ENCODE results near the gene UPK3A.
A peak's percentile ranks its signal among the peaks of the same experiment; 100 is the strongest.

The UPK3A gene

GRCh38 chr22:45336971-45337431 is 52.3 kb downstream of the UPK3A start:
- no peaks in the 10 kb centered on the region for H4K20me1 ChIP-seq
- TF ChIP-seq Cebpa-rat (IDR thresholded peaks at IDR 0.05) = no peak
- H3K9ac ChIP-seq = peak overlapping the region; percentile 51; the same call in 1 of the 2 replicates
- no peak overlapping the region for H3K4me3 ChIP-seq
- peaks cover 91% of the 10 kb centered on the region for H3K36me3 ChIP-seq
- H3K27ac ChIP-seq = peak overlapping the region; percentile 58
- H3K9me3 ChIP-seq = no peaks in the 10 kb centered on the region
- H3K4me2 ChIP-seq = peak overlapping the region; percentile 56
- H3K4me1 ChIP-seq = peaks cover 40% of the 10 kb centered on the region
- no peaks in the 10 kb centered on the region for H3K27me3 ChIP-seq

DNA sequence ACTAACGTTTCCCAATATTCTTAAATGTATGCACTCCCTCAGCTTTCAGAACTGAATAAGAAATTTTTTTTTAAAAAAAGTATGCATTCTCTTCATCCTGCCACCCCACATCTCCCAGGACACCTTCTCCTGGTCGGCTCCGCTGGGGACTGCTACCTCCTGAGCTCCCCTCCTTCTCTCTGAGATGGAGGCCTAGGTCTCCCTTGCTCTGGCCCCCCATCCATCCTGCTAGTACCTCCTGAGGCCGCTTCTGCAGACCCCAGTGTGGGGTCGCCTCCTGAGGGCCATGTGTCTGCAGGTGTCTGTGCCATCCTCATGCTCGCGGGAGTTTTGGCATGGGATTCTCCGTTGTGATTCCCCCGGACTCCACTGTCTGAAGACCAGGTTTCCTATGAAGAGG is 52.8 kb downstream of the UPK3A start:
- no peak for TF ChIP-seq Cebpa-rat (IDR thresholded peaks at IDR 0.05)
- peak overlapping the region; percentile 16; the same call in 1 of the 2 replicates for H3K9ac ChIP-seq
- H3K4me3 ChIP-seq = no peak overlapping the region
- no peaks in the 10 kb centered on the region for H3K9me3 ChIP-seq
- H3K4me1 ChIP-seq = peaks cover 40% of the 10 kb centered on the region
- H3K36me3 ChIP-seq = peaks cover 91% of the 10 kb centered on the region
- peak overlapping the region; percentile 56 for H3K4me2 ChIP-seq
- no peaks in the 10 kb centered on the region for H4K20me1 ChIP-seq
- H3K27me3 ChIP-seq = no peaks in the 10 kb centered on the region
- H3K27ac ChIP-seq = peak overlapping the region; percentile 58

GRCh38 chr22:45338795-45339194 is 54.0 kb downstream of the UPK3A start:
- no peaks in the 10 kb centered on the region for H3K9me3 ChIP-seq
- no peak overlapping the region for H3K9ac ChIP-seq
- H3K4me1 ChIP-seq = peaks cover 40% of the 10 kb centered on the region
- H3K27me3 ChIP-seq = no peaks in the 10 kb centered on the region
- H4K20me1 ChIP-seq = no peaks in the 10 kb centered on the region
- no peak for TF ChIP-seq Cebpa-rat (IDR thresholded peaks at IDR 0.05)
- peaks cover 93% of the 10 kb centered on the region for H3K36me3 ChIP-seq
- H3K4me2 ChIP-seq = 0 out of 2 replicates have a peak overlapping the region, but pooled peaks have one; percentile 56
- H3K27ac ChIP-seq = no peak overlapping the region
- H3K4me3 ChIP-seq = no peak overlapping the region

GRCh38 chr22:45340323-45340722 is 55.6 kb downstream of the UPK3A start:
- peak; percentile 71; the same call in 1 of the 2 replicates for TF ChIP-seq Cebpa-rat (IDR thresholded peaks at IDR 0.05)

GRCh38 chr22:45341498-45341897 is 56.7 kb downstream of the UPK3A start:
- H3K4me2 ChIP-seq = no peak overlapping the region

More at GRCh38 chr22:45340323-45340722, 55.6 kb downstream of the UPK3A start:
- H4K20me1 ChIP-seq = no peaks in the 10 kb centered on the region
- no peak overlapping the region for H3K27ac ChIP-seq
- H3K4me2 ChIP-seq = no peak overlapping the region
- no peaks in the 10 kb centered on the region for H3K9me3 ChIP-seq
- no peaks in the 10 kb centered on the region for H3K27me3 ChIP-seq
- peaks cover 79% of the 10 kb centered on the region for H3K36me3 ChIP-seq
- no peak overlapping the region for H3K4me3 ChIP-seq
- no peak overlapping the region for H3K9ac ChIP-seq
- peaks cover 40% of the 10 kb centered on the region for H3K4me1 ChIP-seq

DNA sequence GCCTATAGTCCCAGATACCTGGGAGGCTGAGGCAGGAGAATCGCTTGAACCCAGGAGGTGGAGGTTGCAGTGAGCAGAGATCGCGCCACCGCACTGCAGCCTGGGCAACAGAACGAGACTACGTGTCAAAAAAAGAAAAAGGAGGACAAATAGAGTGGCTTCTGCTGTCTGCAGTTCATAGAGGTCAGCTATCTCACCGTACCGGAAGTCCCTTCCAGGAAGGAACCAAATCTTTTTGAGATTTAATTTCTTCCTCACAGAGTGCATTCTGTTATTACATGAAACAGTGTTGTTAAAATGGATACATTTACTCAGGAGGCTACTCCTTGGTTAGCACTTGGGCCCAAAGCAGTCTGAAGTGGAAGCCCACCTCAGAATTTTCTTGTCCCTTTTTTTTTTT is 58.4 kb downstream of the UPK3A start:
- Histone ChIP-seq H3K9ac (no peak overlapping the region), H3K4me1 (peaks cover 15% of the 10 kb centered on the region), H3K27me3 (no peaks in the 10 kb centered on the region), H3K9me3 (no peaks in the 10 kb centered on the region), H3K4me3 (no peak overlapping the region), H3K4me2 (no peak overlapping the region), H4K20me1 (no peaks in the 10 kb centered on the region), H3K36me3 (peaks cover 82% of the 10 kb centered on the region), H3K27ac (no peak overlapping the region)
- TF ChIP-seq Cebpa-rat (IDR thresholded peaks at IDR 0.05) = no peak

More at GRCh38 chr22:45341498-45341897, 56.7 kb downstream of the UPK3A start:
- Histone ChIP-seq H3K4me3 (no peak overlapping the region), H4K20me1 (no peaks in the 10 kb centered on the region), H3K27ac (no peak overlapping the region), H3K36me3 (peaks cover 78% of the 10 kb centered on the region), H3K4me1 (peaks cover 32% of the 10 kb centered on the region), H3K27me3 (no peaks in the 10 kb centered on the region), H3K9ac (no peak overlapping the region), H3K9me3 (no peaks in the 10 kb centered on the region)
- no peak for TF ChIP-seq Cebpa-rat (IDR thresholded peaks at IDR 0.05)

DNA sequence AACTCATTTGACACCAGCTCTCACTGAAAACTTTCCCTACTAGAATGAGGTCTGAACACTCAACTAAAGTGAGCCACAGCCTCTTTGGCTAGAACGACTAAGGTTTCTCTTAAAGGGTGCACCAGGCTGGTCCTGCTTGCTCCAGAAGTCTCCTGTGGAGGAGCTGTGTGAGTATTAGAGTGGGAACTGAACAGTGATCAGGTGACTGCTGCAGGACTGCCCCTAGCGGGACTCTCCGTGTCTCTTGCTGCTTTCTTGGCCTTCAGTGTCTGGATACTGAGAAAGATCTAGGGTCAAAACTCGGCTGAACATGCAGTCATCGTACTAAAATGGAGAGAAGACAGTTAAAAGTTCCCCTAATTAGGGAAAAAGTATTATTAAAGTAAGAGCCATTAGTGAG is 59.6 kb downstream of the UPK3A start:
- Histone ChIP-seq H3K27ac (no peak overlapping the region), H3K4me2 (no peak overlapping the region), H3K4me3 (no peak overlapping the region), H4K20me1 (no peaks in the 10 kb centered on the region), H3K27me3 (no peaks in the 10 kb centered on the region), H3K9me3 (no peaks in the 10 kb centered on the region), H3K9ac (no peak overlapping the region), H3K4me1 (peaks cover 7% of the 10 kb centered on the region), H3K36me3 (peaks cover 70% of the 10 kb centered on the region)
- no peak for TF ChIP-seq Cebpa-rat (IDR thresholded peaks at IDR 0.05)
